Naive thymus-derived CD4-positive, alpha-beta T cell (primary cell): ENCODE data around the gene CNNM4. TPM values are rescaled to one million over a fixed set of nuclear protein-coding genes. Genes with fewer than 3 reads are reported as not detected.

Experiments
- ATAC-seq: fragments of 150-1000 bp; cut with Tn5 transposase; 2 replicates; pipeline ENCODE4 v1.10.0; 2021; ENCODE audit warnings: mild to moderate bottlenecking, moderate library complexity
- CTCF ChIA-PET: fragments of 350-600 bp; sonication (Branson Sonifier 250); formaldehyde crosslinking; loops from one replicate; lab custom pipeline; 2021; ENCODE audit warnings: antibody characterized with exemption; lab: Charles Lee
- POLR2A ChIA-PET: fragments of 350-600 bp; sonication (Branson Sonifier 250); formaldehyde crosslinking; loops from one replicate; lab custom pipeline; 2021; ENCODE audit warnings: antibody characterized with exemption, inconsistent platforms; lab: Charles Lee
- DNase-seq, 9 donors: peaks; one replicate each; pipeline versions ENCODE4 v3.0.0 to v3.0.0-alpha.2; 2020 to 2022; ENCODE audit warnings: mixed read lengths in 1 of 9
- H3K27ac ChIP-seq: one replicate; pipeline ENCODE4 v1.7.0; 2013; ENCODE audit warnings: mild to moderate bottlenecking, low read depth, low read length, moderate library complexity
- H3K27me3 ChIP-seq, 2 donors: one replicate each; pipeline ENCODE4 v1.7.0; 2013; ENCODE audit warnings: low read length in 2 of 2, mild to moderate bottlenecking in 2 of 2, moderate library complexity in 2 of 2; ENCODE audit not compliant: control insufficient read depth in 2 of 2, insufficient read depth in 2 of 2
- H3K36me3 ChIP-seq, 3 experiments: 1 replicate in 2 of 3; 2 replicates in 1 of 3; pipeline ENCODE4 v1.7.0; 2013; ENCODE audit warnings: low read length in 3 of 3, mild to moderate bottlenecking in 3 of 3, moderate library complexity in 1 of 3; ENCODE audit not compliant: insufficient read depth in 3 of 3, control insufficient read depth in 2 of 3
- H3K4me1 ChIP-seq, 2 donors: one replicate each; pipeline ENCODE4 v1.7.0; 2013; ENCODE audit warnings: low read length in 2 of 2, mild to moderate bottlenecking in 2 of 2, moderate library complexity in 1 of 2; ENCODE audit not compliant: control insufficient read depth in 2 of 2, insufficient read depth in 2 of 2
- H3K4me3 ChIP-seq: 2 replicates; pipeline ENCODE4 v1.7.0; 2013; ENCODE audit warnings: mild to moderate bottlenecking, low read length
- H3K9me3 ChIP-seq, 3 experiments: 1 replicate in 2 of 3; 2 replicates in 1 of 3; pipeline ENCODE4 v1.7.0; 2013; ENCODE audit warnings: low read length in 3 of 3; ENCODE audit not compliant: control insufficient read depth in 2 of 3
- H3K27ac Mint-ChIP-seq, 9 donors: one replicate each; pipeline ENCODE4 v1.8.0; 2020 to 2022; ENCODE audit warnings: mixed read lengths in 9 of 9, mild to moderate bottlenecking in 8 of 9, moderate library complexity in 5 of 9, inconsistent platforms in 2 of 9
- H3K27me3 Mint-ChIP-seq, 5 donors: one replicate each; pipeline ENCODE4 v1.8.0; 2021 to 2022; ENCODE audit warnings: mixed read lengths in 5 of 5, mild to moderate bottlenecking in 1 of 5
- H3K36me3 Mint-ChIP-seq, 5 donors: one replicate each; pipeline ENCODE4 v1.8.0; 2020 to 2022; ENCODE audit warnings: mixed read lengths in 5 of 5, mild to moderate bottlenecking in 3 of 5, inconsistent platforms in 1 of 5
- H3K4me1 Mint-ChIP-seq, 7 donors: one replicate each; pipeline ENCODE4 v1.8.0; 2020 to 2022; ENCODE audit warnings: mixed read lengths in 7 of 7, mild to moderate bottlenecking in 3 of 7, inconsistent platforms in 1 of 7
- H3K4me3 Mint-ChIP-seq, 10 donors: one replicate each; pipeline ENCODE4 v1.8.0; 2020 to 2022; ENCODE audit warnings: mild to moderate bottlenecking in 10 of 10, mixed read lengths in 10 of 10, moderate library complexity in 6 of 10, inconsistent platforms in 2 of 10
- H3K9me3 Mint-ChIP-seq, 11 donors: one replicate each; pipeline ENCODE4 v1.8.0; 2020 to 2022; ENCODE audit warnings: mixed read lengths in 11 of 11, mild to moderate bottlenecking in 4 of 11, inconsistent platforms in 1 of 11, moderate library complexity in 1 of 11
- intact Hi-C, 2 donors: fragments of 100-400 bp; cut with micrococcal nuclease; formaldehyde crosslinking; loops; one replicate each; pipeline ENCODE4 v1.15.1; 2023
- polyA plus RNA-seq, 2 donors: library from polyadenylated mRNA; unstranded; fragments of 300-500 nt; fragmentation: Illumina TruSeq; gene quantifications; one replicate each; pipeline ENCODE4 v1.2.3, GENCODE V29; 2021
- total RNA-seq, 6 experiments: library from RNA in 5 of 6; stranded (reverse) in 5 of 6; gene quantifications; 1 replicate in 5 of 6; 2 replicates in 1 of 6; pipeline ENCODE4 v1.2.3 and lab custom pipeline; 2021 to 2026

The CNNM4 gene
- total and polyA plus RNA-seq, 7 experiments from 2014 or later = 1.4 to 9.5 (median 5.1) TPM

DNA sequence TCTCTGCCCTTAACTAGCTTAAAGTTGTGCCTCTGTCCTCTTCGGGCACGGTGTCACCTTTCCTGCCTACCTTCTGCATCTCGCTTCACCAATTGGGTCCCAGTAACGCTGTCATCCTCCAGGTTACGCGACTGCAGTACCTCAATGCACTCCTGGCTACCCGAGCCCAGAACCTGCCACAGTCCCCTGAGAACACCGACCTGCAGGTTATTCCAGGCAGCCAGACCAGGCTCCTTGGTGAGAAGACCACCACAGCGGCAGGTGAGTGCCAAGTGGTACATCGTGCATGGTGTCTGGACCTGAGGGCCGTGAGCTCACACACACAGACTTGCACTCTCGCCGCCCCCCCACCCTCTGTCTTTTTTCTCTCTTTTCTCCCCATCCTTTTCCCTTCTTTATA lies 68.2 kb downstream of the CNNM4 start:
- Histone ChIP-seq H3K9me3 (no peaks in the 10 kb centered on the region), H3K27ac (no peak overlapping the region), H3K36me3 (peaks cover 8 to 97% (median 17%) of the 10 kb centered on the region in 3 experiments), H3K4me1 (no peaks in the 10 kb centered on the region), H3K4me3 (no peak overlapping the region), H3K27me3 (no peaks in the 10 kb centered on the region)
- DNase-seq (no peak), ATAC-seq (no peak)
- no peaks in the 10 kb centered on the region for H3K9me3 Mint-ChIP-seq
- H3K4me1 Mint-ChIP-seq = peaks cover 0 to 9% (median 4%) of the 10 kb centered on the region in 7 donors
- ChIA-PET CTCF (no interaction called here), POLR2A (no interaction called here)
- intact Hi-C loops = no loop called here
- no peak overlapping the region for H3K4me3 Mint-ChIP-seq
- peaks cover 12 to 45% (median 16%) of the 10 kb centered on the region in 5 donors for H3K36me3 Mint-ChIP-seq
- H3K27ac Mint-ChIP-seq = no peak overlapping the region
- H3K27me3 Mint-ChIP-seq = no peaks in the 10 kb centered on the region

DNA sequence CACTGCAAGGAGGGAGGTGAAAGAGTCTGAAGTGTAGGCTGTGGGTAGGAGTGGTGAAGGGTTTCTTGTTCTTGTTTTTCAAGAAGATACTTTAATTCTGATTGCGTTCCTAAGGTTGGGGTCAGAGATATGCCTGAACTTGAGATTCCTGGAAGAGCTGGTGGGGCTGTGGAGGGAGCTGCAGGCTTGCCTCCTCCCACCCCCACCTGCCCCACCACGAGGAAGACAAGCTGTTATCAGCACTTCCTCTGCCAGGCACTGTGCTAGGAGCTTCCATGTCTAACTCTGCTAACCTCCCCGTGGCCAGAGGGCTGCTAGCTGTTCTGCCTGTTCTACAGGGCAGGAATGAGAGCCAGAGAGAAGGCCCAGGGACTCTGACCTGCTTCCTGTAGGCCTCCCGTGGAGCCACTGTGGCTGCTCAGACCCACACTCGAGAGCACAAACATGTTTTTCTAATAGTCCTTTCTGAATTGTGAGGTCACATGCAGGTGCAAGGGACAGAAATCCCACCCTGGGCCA lies 69.4 kb downstream of the CNNM4 start:
- POLR2A ChIA-PET = no interaction called here
- H3K36me3 Mint-ChIP-seq = peaks cover 12 to 45% (median 16%) of the 10 kb centered on the region in 5 donors
- H3K27ac ChIP-seq = no peak overlapping the region

DNA sequence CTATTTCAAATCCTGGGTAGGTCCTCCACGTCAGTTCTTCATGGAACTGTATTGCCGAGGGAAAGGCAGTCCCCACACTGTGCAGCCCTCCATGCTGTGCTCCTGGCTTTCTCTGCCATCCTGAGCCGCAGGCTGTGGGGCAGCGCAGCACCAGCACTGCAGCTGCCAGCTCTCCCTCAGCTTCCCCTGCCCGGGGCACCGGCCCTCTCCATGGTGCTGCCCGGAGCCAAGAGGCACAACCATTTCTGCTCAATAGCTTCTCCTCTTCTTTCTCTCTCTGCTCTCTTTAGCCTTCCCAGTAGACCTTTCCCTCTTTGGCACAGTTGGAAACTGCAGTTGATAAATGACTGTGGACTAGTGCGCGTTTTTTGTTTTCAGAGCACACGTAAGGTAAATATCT lies 71.0 kb downstream of the CNNM4 start:
- Histone ChIP-seq H3K27ac (no peak overlapping the region), H3K27me3 (no peaks in the 10 kb centered on the region), H3K36me3 (peaks cover 8 to 74% (median 17%) of the 10 kb centered on the region in 3 experiments), H3K4me3 (no peak overlapping the region), H3K9me3 (no peaks in the 10 kb centered on the region), H3K4me1 (no peaks in the 10 kb centered on the region)
- ATAC-seq = no peak
- CTCF ChIA-PET = no interaction called here
- POLR2A ChIA-PET = interaction anchor here (1.2 kb wide), 1 partner anchor 15 kb away, joined by 6 read pairs; the partner anchor contains the start of gene CNNM3
- Mint-ChIP-seq H3K27me3 (no peaks in the 10 kb centered on the region), H3K36me3 (peaks cover 12 to 41% (median 12%) of the 10 kb centered on the region in 5 donors), H3K4me3 (no peak overlapping the region), H3K9me3 (no peaks in the 10 kb centered on the region), H3K27ac (peak overlapping the region in 3 of 9 donors; percentile 28 to 59 (median 32)), H3K4me1 (peaks cover 0 to 3% (median 0%) of the 10 kb centered on the region in 7 donors)
- intact Hi-C loops = no loop called here
- no peak for DNase-seq

More for the DNA sequence above, 69.4 kb downstream of the CNNM4 start:
- Mint-ChIP-seq H3K9me3 (no peaks in the 10 kb centered on the region), H3K27me3 (no peaks in the 10 kb centered on the region), H3K4me1 (peaks cover 0 to 3% (median 0%) of the 10 kb centered on the region in 7 donors), H3K4me3 (no peak overlapping the region), H3K27ac (peak overlapping the region in 5 of 9 donors; percentile 25 to 67 (median 44))
- intact Hi-C loops = no loop called here
- H3K27me3 ChIP-seq = no peaks in the 10 kb centered on the region
- H3K4me1 ChIP-seq = no peaks in the 10 kb centered on the region
- H3K36me3 ChIP-seq = peaks cover 8 to 87% (median 17%) of the 10 kb centered on the region in 3 experiments
- H3K4me3 ChIP-seq = no peak overlapping the region
- ATAC-seq (no peak), DNase-seq (no peak)
- CTCF ChIA-PET = no interaction called here
- H3K9me3 ChIP-seq = no peaks in the 10 kb centered on the region

DNA sequence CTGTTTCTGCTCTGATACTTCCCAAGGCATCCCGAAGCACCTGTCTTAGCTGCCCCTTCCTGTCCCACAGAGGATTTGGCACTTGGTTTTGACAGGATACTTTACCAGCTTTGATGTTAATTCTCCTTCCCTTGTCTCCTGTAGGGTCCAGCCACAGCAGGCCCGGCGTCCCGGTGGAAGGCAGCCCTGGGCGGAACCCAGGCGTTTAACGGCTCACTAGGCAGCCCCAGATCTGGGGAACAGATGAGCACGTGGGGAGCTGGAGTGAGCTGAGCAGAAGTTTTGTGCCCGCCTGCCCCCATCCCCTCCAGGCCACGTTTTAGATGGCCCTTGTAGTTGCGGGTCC lies 71.7 kb downstream of the CNNM4 start:
- intact Hi-C loops = no loop called here
- H3K27me3 ChIP-seq = no peaks in the 10 kb centered on the region
- H3K36me3 Mint-ChIP-seq = peaks cover 12 to 41% (median 12%) of the 10 kb centered on the region in 5 donors
- ChIA-PET POLR2A (no interaction called here), CTCF (interaction anchor here (0.6 kb wide), 1 partner anchor 138 kb away, joined by 3 read pairs; no protein-coding TSS in a partner anchor)
- H3K27ac Mint-ChIP-seq = peak overlapping the region in 1 of 9 donors; percentile 20
- H3K27ac ChIP-seq = no peak overlapping the region
- H3K4me1 ChIP-seq = no peaks in the 10 kb centered on the region
- peaks cover 0 to 3% (median 0%) of the 10 kb centered on the region in 7 donors for H3K4me1 Mint-ChIP-seq
- H3K36me3 ChIP-seq = peaks cover 8 to 68% (median 17%) of the 10 kb centered on the region in 3 experiments
- H3K4me3 ChIP-seq = no peak overlapping the region
- ATAC-seq (no peak), DNase-seq (no peak)
- H3K4me3 Mint-ChIP-seq = no peak overlapping the region
- no peaks in the 10 kb centered on the region for H3K27me3 Mint-ChIP-seq
- no peaks in the 10 kb centered on the region for H3K9me3 Mint-ChIP-seq
- no peaks in the 10 kb centered on the region for H3K9me3 ChIP-seq

DNA sequence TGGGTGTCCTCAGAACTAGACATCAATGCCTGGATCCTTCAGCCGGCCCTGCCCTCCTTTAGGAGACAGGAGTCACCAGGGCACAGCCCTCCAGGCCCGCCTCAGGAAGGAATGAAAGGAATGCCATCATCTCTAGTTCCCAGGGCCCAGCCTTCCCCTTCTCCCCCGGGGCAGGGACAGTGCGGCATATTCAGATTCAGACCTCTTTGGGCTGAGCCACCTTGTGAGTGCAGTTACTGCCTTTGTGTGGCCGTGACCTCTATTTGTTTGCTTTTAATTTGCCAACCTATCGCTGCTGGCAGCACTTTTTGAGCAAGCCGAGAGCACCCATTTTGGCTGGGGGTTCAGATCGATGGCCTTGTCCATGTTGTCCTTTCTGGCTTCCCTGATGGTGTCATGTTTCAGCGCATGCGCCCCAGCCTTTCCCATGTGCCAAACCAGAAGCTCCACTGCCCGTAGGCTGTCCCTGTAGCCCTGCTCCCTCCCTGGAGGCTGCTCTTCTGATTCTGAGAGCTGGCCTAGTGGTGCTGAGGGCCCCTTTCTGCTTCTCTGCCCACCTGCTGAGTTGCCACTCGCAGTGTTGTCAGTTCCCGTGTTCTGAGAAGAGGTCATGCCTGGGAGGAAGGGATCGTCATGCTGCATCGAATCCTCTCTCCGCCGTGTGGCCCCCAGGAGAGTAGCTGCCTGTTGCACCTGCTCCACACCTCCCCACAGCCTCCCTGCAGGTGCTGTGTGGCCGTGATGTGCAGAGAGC lies 72.2 kb downstream of the CNNM4 start:
- Mint-ChIP-seq H3K36me3 (peaks cover 12 to 37% (median 12%) of the 10 kb centered on the region in 5 donors), H3K9me3 (no peaks in the 10 kb centered on the region), H3K27me3 (no peaks in the 10 kb centered on the region), H3K4me1 (peaks cover 0 to 3% (median under 1%) of the 10 kb centered on the region in 7 donors), H3K4me3 (no peak overlapping the region), H3K27ac (peak overlapping the region in 4 of 9 donors; percentile 25 to 62 (median 42))
- no peaks in the 10 kb centered on the region for H3K4me1 ChIP-seq
- DNase-seq (no peak), ATAC-seq (no peak)
- no peaks in the 10 kb centered on the region for H3K27me3 ChIP-seq
- no peak overlapping the region for H3K27ac ChIP-seq
- intact Hi-C loops = no loop called here
- peaks cover 8 to 62% (median 17%) of the 10 kb centered on the region in 3 experiments for H3K36me3 ChIP-seq
- CTCF ChIA-PET = interaction anchor here (0.6 kb wide), 1 partner anchor 137 kb away, joined by 3 read pairs; no protein-coding TSS in a partner anchor
- H3K4me3 ChIP-seq = no peak overlapping the region
- no peaks in the 10 kb centered on the region for H3K9me3 ChIP-seq
- POLR2A ChIA-PET = interaction anchor here (0.5 to 0.6 kb wide), 2 partner anchors 10 to 426 kb away, joined by 3 to 4 read pairs; no protein-coding TSS in a partner anchor

DNA sequence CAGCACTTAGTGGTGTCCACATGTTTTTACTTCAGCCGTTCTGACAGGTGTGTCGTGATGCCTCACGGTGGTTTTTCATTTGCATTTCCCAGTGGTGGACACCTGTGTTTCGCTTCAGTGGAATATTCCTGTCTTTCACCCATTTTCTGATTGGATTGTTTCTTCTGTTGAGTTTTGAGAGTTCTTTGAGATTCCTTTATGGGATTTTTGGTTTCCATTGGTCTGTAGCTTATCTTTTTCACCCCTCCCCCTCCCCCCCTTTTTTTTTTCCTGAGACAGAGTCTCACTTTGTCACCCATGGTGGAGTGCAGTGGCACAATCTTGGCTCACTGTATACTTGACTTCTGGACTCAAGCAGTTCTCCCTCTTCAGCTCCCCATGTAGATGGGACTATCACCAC lies 75.1 kb downstream of the CNNM4 start:
- DNase-seq = no peak
- H3K4me3 ChIP-seq = no peak overlapping the region
- H3K27me3 Mint-ChIP-seq = no peaks in the 10 kb centered on the region
- no peaks in the 10 kb centered on the region for H3K27me3 ChIP-seq
- no peak overlapping the region for H3K27ac Mint-ChIP-seq
- H3K4me1 ChIP-seq = peaks cover 12 to 16% of the 10 kb centered on the region in 2 donors
- ATAC-seq = no peak
- H3K27ac ChIP-seq = no peak overlapping the region
- CTCF ChIA-PET = interaction anchor here (0.9 kb wide), 1 partner anchor 31 kb away, joined by 3 read pairs; no protein-coding TSS in a partner anchor
- peaks cover 0 to 20% (median 13%) of the 10 kb centered on the region in 7 donors for H3K4me1 Mint-ChIP-seq
- no peaks in the 10 kb centered on the region for H3K9me3 Mint-ChIP-seq
- H3K36me3 Mint-ChIP-seq = peaks cover 0 to 19% (median 4%) of the 10 kb centered on the region in 5 donors
- H3K4me3 Mint-ChIP-seq = no peak overlapping the region
- intact Hi-C loops = no loop called here
- peaks cover 0 to 35% (median 5%) of the 10 kb centered on the region in 3 experiments for H3K36me3 ChIP-seq
- POLR2A ChIA-PET = no interaction called here
- no peaks in the 10 kb centered on the region for H3K9me3 ChIP-seq
